ENCODE measurements around the gene RIMBP2.

Gene RIMBP2

GRCh38 chr12:130571734-130572133 lies 144.4 kb downstream of the RIMBP2 start:
- DNase-seq (ENCODE audit: low spot score) = no peak

DNA sequence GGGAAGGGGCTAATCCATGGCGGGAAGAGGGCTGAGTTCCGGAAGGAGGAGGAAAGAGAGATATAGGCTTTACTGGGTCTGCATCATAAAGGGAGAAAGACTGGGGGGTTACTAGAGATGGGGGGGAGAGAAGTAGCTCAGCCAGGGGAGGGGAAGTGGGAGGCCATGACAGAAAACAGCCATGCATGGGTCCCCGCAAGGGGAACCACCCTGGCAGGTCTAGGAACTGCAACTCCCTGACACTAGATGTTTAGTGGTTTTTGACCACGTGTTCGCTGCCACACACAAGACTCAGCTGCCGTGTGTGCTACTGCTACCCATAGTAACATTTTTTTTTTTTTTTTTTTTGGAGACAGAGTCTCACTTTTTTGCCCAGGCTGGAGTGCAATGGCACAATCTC lies 145.0 kb downstream of the RIMBP2 start:
- DNase-seq (ENCODE audit: low spot score) = no peak

GRCh38 chr12:130569521-130569920 lies 146.6 kb downstream of the RIMBP2 start:
- no peak for DNase-seq (ENCODE audit: low spot score)

DNA sequence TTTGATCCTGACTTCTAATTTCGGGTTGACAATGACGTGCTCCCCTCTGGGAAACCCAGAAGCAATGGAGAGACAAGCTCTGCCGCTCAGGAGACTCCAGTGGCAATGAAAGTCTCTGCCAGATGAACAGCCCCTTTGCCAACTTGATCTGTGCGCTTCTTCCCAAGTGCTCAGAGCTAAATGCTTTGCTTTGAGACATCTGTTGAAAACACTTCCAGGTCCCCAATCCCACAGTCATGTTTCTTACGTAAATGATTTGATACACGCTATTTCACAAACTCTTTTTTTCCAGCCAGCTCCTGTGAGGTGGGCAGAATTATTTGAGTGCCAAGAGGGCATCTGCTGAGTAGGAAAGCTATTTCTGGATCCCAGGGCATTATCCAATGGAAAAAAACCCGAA lies 147.6 kb downstream of the RIMBP2 start:
- DNase-seq (ENCODE audit: low spot score) = no peak

DNA sequence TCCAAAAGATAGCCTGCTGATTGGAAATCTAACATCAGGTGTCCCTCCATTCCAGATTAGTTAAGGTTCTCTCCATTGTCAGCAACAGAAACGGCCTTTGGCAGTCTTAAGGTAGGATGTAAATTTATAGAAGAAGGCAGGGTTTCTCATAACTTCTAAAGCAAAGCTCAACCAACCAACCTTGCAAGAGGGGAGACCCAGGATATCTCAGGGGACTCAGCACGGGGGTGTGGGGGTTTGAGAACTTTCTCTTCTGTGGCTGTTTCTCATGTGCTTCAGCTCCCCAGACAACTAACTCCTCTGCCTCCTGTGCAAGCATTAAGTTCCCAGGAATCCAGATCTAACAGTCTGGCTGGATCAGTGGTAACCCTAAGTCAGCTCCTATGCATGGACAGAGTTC lies 148.1 kb downstream of the RIMBP2 start:
- no peak for DNase-seq (ENCODE audit: low spot score)

GRCh38 chr12:130566446-130567155 lies 149.5 kb downstream of the RIMBP2 start:
- DNase-seq (ENCODE audit: low spot score) = no peak

DNA sequence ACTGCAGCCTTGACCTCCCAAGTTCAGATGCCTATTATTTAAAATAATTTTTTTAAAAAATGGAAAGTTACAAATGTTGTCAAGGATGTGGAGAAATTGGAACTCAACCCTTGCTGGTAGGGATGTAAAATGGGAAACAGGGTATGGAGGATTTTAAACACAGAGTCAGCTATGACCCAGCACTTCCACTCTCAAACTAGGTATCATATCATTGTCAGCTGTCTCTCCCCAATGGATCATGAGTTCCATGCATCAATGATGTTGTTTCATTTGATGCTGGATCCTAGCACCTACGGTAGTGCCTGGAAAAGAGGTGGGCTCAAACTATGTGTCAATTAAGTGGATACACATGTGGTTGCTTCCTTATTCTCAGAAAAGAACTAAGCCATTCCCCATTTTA lies 150.9 kb downstream of the RIMBP2 start:
- no peak for DNase-seq (ENCODE audit: low spot score)

- DNase-seq (ENCODE audit: low spot score) = no peak
These were observed 152.8 kb downstream of the RIMBP2 start for GRCh38 chr12:130563323-130563722.

- DNase-seq (ENCODE audit: low spot score) = no peak
These were observed 153.4 kb downstream of the RIMBP2 start for GRCh38 chr12:130562716-130563115.

DNA sequence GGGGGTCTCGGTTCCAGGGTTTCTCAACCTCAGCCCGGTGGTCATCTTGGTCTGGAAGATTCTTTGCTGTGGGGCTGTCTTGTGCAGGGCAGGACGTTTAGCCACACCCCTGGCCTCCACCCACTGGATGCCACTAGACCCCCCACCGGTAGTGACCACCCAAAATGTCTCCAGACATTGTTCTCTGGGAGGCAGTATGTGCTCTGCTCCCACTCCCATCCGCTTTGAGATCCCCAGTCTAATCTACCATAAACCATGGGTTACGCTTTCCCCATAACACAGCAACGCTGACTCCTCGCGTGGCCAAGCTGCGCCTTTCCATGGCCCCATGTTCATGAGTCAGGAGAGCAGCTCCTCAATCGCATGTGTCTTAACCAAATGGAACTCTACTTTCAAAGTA lies 155.8 kb downstream of the RIMBP2 start:
- no peak for DNase-seq (ENCODE audit: low spot score)

DNA sequence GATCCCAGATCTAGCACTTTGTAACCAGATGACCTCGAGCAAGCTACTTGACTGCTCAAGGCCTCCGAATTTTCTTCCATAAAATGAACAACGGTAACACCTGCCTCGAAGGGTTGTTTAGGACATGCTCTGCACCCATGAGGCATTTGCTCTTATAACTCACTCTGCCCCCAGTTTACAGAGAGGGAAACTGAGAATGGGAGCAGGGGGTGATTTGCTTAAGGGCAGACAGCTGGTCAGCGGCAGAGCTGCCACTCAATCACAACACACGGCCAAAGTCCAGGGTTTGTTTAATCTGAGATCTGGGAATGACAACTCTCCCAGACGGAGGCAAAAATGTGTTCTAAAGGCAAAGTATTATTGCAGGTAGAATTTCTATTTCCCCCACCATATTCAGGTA lies 156.3 kb downstream of the RIMBP2 start:
- no peak for DNase-seq (ENCODE audit: low spot score)

GRCh38 chr12:130557886-130558765 lies 158.0 kb downstream of the RIMBP2 start:
- DNase-seq (ENCODE audit: low spot score) = no peak

GRCh38 chr12:130557201-130557600 lies 158.9 kb downstream of the RIMBP2 start:
- DNase-seq (ENCODE audit: low spot score) = no peak

DNA sequence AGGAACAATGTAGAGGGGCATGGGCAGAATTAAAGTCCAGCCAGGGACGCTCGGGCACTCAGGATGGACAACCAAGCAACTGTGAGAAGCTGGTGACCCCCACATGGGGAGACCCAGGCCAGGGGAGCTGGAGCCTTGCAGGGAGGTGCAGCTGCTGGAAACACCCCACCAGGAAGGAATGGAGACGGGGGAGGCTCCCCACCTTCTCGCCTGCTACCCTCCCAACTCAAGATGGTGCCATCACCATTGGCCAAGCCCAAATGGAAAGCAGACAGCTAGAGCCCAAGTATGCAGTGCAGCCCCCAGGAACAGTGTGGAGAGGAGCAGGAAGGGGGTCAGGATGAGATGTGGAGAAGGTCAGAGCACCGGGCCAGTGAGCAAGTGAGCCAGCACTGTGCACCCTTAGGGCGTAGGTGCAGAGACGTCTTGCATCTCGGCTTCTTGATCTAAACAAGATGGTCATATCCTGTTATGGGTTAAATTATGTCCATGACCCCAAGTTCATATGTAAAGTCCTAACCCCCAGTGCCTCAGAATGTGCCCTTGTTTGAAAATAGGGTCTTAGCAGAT lies 159.5 kb downstream of the RIMBP2 start:
- no peak for DNase-seq (ENCODE audit: low spot score)

- no peak for DNase-seq (ENCODE audit: low spot score)
These were observed 160.2 kb downstream of the RIMBP2 start for GRCh38 chr12:130555628-130556485.

- no peak for DNase-seq (ENCODE audit: low spot score)
These were observed 160.9 kb downstream of the RIMBP2 start for GRCh38 chr12:130555221-130555620.

DNA sequence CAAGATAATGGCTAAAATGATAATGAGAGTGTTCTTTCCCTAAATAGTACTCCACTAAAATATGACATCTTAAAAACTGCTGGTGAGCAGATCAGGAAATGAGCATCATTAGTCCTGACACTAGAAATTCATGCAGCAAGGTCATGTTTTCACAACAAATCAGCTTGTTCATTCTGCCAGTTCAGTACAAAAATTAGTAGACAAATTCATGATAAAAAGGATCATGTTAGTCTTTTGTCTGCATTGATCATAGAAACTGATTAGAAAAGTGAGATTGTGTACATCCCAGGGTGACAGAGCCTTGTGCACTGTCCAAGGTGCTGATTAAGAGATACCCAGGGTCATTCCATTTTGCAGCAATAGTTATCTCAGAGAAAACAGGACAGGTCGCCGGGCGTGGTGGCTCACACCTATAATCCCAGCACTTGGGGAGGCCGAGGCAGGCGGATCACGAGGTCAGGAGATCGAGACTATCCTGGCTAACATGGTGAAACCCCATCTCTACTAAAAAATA lies 163.6 kb downstream of the RIMBP2 start:
- DNase-seq (ENCODE audit: low spot score) = no peak

GRCh38 chr12:130549361-130549760 lies 166.7 kb downstream of the RIMBP2 start:
- DNase-seq (ENCODE audit: low spot score) = no peak

- no peak for DNase-seq (ENCODE audit: low spot score)
These were observed 168.5 kb downstream of the RIMBP2 start for GRCh38 chr12:130547480-130548155.

DNA sequence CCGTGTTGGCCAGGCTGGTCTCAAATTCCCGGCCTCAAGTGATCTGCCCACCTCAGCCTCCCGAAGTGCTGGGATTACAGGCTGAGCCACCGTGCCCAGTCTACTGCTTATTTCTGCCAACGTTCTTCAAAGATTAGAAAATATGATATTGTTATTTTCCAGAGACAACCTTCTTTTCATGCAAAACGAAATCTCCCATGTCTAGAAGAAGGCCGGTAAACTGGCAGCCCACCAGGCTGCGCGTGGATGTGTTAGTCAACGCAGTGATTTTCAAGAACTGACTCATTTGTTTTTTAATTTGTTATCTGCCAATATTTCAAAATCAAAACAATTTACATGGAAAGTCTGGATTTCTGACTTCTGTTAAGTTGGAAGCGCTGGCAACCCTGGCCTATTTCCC lies 169.6 kb downstream of the RIMBP2 start:
- DNase-seq (ENCODE audit: low spot score) = no peak

DNA sequence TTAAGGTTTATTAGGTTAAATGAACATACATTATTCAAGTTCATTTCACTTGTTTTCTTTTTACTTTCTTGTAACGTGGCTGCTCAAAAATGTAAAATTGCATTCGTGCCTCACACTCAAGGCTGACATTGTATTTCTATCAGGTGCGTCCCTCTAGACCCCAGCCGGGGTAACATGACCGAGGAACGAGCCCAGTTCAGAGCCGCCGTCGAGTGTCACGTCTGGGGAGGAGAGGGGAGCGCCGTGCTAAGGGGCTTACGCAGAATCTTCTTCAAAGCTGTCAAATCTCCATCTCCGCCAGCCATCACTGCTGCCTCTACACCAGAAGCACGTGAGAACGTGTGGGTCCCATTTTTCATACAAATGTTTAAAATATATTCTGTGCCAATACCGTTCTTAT lies 170.6 kb downstream of the RIMBP2 start:
- no peak for DNase-seq (ENCODE audit: low spot score)

Measured in hematopoietic multipotent progenitor cell treated with erythropoietin and hydrocortisone succinate and interleukin-3 and kit ligand, for 17 days (in vitro differentiated cells).